Measurements from ENCODE around the gene EPHB2.

EPHB2 gene

DNA sequence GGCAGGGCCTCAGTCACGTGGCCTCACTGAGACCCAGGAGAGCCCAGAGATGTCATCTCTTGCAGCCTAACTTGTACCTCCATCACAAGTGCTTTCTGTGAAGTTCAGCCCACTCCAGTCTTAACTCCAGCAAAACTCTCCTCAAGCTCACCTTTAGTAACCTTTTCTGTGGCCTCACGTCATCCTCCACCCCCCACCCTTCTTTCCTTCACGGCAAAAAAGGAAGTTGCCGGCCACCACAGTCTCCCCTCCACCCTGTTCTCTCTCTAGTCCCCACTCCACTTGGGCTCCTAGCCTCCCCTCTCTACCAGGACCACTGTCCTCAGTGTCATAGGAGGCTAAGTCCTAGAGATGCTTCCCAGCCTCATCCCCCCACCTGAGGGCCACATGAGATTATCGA is 155.1 kb downstream of the EPHB2 start:
- DNase-seq: no peak

DNA sequence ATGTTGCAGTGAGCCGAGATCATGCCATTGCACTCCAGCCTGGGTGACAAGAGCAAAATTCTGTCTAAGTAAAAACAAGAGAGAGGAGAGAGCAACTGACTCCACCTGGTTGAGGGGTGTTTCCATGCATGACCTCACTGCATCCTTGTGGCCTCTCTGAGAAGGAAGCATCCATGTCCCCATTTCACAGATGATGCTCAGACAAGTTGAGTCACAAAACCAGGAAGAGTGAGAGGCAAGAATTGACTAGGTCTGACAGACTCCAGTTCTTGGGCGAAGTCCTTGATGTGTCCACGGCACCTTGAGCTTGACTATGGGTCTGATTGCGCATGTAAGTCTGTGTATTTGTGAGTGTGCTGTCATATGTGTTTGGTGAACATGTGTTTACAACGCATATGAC is 156.2 kb downstream of the EPHB2 start:
- no peak for DNase-seq

DNA sequence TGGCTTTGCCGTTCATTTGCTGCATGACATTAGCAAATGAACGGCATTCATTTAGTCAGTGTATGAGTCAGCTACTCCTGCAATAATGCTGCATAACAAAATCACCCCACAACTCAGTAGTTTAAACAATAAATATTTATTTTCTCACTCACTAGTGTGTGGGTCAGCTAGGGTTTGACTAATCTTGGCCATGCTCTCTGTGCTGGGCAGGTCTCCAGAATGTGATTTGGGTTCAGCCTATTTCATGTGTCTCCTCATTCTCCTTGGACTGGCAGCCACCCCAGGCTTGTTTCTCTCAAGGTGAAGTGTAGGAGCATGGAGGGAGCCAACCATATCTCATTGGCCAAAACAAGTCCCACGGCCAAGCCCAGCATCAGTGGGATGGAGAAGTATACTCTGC is 157.7 kb downstream of the EPHB2 start:
- DNase-seq: no peak

DNA sequence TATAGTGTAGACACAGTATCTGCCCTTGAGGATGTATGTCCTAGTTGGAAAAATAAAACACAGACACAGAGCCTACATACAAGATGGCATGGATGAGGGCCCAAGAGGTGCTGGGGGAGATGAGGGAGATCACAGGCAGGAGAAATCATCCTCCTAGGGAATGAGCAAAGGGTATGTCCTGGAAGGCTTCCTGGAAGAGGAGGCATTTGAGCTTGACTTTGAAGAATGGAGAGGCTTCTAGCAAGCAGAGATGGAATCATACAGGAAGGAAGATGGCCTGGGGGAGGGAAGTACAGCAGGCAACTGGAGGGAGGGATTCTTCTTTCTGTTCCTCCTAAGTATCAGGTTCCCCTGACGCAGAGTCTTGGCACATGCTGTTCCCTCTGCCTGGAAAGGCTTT is 158.7 kb downstream of the EPHB2 start:
- DNase-seq: no peak

DNA sequence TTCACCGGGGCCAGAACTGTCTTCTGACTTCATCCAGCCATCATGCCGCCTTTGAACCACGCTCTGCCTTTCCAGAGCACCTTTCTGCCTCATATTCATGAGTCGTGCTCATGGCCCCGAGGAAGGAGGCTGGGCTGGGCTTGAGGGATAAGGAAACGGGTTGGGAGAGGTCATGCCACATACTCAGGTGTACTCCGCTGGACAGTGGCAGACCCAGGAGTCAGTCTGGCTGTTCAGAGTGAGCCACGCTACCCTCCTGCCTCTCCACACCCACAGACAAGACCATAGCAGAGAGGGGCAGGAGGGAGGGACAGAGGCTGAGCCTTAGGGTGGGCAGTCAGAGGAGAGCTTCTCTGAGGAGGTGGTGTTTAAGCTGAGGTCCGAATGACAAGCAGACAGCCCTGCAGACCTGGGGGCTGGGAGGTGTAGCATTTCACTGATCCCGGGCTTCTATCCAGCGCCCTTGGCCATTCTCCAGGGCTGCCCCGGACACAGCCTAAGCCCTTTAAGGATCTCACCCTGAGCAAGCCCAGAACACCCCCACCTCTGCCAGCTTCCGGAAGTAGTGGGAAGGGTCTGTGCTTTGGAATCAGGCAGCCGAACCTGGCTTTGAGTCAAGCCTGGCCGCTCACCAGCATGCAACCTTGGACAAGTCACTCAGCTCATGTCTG is 159.7 kb downstream of the EPHB2 start:
- DNase-seq: no peak

DNA sequence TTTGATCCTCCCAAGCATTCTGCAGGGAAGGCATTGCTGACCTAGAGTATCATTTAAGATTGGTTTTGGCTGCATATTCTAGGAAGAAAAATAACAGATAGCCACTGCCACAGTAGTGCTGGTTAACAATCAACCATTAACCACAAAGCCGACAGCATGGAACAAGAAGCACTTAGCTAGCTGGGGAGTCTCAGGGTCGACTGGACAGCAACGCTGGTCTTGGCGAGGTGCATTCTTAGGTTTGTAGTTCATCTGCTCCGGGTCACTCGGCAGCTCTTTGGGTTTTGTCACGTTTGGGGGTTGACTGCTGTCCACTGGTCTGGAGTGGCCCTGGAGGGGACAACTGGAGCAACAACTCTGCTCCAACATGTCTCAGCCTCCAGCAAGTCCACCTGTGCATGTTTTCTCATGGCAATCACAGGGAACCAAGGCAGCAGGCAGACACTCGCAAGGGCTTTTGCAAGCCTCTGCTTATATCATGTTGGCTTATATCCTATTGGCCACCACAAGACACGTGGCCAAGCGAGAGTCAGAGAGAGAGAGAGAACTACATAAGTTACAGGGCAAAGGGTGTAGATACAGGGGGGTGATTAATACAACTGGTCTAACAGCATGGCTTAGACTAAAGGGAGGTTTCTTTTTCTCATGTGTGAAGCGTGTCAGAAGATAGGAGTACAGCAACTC is 162.5 kb downstream of the EPHB2 start:
- no peak for DNase-seq

DNA sequence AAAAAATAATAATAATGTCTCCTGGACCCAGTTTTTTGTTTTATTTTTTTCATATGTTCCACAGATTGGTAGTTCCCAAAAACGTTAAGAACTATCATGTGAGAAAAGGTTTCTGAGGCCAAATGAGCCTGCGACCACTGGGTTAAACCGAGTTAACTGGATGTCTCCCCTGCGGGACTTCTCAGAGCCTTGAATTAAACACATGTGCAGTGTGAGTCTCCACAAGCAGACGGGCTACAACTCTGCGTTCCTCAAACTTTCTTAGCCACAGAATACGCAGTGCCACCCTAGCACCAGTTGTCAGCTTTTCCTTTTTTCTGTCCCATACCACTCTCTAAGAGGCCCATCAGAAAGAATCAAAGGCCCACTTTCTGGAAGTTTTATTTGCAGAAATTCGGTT is 164.1 kb downstream of the EPHB2 start:
- DNase-seq: no peak

DNA sequence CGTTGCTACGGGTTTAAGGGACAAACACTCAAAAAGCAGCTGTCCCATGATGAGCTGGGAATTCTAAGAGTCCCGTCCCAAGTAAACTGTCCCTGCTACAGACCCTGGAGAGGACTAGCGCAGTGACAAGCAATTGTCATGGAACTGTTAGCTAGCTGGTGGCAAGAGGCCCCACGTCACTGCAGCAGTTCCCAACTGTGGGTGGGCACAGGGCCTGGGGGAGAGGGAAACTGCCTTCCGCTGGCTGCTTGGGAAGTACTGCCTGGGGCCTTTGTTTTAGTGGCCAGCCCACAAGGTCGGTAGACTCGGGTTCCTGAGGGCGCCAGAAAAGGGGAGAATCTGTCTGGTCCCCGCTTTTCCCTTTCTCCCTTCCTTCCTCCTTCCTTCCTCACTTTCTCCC is 164.6 kb downstream of the EPHB2 start:
- no peak for DNase-seq

DNA sequence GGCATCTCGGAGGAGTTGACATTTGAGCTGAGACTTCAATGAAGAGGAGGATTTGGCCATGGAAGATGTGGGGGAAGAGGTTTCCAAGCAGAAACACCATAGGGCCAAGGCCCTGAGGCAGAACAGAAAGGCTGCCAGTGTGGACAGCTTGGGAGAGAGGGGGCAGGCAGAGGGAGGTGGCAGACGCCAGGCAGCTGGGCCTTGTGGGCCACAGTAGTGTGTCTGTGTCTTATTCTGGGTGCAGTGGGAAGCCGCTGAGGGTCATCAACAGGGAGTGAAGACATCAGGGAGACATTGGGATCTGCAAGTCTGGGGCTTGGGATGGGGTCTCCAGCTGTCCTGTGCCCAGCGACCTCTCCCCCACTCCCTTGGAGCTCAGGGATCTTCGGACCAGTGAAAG is 165.2 kb downstream of the EPHB2 start:
- DNase-seq: no peak

DNA sequence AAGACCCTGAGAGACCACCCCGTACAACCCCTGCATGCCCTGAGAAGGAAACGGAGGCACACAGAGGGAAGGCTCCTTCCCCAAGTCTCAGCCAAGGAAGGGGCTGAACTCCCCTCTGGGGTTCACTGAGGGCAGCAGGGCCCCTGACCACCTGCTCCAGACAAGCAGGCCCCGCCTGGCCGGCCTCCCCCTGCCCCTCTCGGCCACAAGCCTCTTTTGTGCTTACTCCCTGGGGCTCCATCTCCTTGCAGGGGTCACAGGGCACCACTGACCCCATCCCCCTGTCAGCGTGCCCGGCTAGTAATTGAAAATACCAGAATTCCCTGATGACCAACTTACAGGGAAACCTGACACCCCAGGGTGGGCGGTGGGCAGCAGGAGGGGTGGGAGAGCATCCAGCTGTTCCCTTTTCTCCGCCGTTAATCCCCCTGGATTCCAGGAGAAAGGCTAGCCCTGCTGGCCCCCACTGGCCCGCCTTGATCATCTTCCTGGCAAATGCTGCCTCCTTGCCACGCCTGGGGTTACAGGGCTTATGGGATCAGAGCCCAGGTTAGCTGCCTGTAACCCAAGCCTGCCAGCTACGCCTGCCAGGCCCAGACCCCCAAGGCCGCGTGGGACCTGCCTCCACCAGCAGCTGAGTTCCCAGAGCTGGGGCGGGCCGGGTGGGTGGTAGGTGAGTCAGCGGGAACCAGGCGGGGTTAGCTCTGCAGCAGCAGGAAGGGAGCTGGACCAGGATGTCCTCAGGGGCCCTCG is 165.9 kb downstream of the EPHB2 start:
- no peak for DNase-seq

DNA sequence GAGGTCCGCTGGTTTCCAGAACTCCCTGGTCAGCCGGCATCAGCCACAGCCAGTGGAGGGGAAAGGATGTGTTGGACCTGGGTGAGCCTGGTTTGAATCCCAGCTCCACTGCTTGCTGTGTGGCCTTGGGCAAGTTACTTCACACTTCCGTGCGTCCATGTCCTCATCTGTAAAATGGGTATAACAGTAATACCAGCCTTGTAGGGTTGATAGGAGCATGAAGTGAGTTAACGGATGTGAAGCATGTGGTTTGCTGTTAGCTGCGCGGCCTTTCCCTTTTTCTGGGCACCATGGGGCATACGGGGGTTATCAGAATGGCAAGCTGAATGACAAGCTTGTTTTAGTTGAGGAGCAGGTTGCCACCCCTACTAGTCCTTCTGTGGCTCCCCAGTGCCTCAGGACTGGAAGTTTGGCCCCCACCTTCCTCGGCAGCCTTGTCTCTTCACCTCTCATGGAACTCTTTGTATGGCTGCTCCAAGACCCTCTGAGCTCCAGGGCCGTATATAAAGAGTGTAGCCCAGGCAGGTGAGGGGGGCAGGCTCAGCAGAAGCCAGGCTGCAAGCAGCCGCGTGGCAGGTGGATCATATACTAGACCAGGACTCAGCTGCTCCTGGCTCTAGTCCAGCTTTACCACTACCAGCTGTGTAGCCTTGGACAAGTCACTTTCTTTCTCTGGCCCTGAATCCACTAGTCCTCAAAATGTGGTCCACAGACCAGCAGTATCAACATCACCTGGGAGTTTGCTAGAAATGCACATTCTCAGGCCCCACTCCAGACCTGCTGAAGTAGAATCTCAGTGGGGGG is 166.7 kb downstream of the EPHB2 start:
- DNase-seq: no peak

DNA sequence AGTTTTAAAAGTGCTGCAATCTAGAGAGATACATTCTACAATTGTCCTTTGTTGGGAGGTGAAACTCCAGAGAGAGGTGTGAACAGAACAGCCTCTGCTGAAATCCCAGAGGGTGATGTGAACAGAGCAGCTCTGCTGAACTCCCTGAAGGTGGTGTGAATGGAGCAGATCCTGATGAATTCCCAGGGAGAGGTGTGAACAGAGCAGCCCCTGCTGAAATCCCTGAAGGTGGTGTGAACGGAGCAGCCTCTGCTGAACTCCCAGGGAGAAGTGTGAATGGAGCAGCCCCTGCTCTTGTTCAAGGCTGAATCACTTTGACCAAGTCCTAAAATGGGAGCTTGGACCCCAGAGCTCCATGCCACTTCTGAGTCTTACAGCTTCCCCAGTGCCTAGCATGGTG is 167.3 kb downstream of the EPHB2 start:
- DNase-seq: no peak

DNA sequence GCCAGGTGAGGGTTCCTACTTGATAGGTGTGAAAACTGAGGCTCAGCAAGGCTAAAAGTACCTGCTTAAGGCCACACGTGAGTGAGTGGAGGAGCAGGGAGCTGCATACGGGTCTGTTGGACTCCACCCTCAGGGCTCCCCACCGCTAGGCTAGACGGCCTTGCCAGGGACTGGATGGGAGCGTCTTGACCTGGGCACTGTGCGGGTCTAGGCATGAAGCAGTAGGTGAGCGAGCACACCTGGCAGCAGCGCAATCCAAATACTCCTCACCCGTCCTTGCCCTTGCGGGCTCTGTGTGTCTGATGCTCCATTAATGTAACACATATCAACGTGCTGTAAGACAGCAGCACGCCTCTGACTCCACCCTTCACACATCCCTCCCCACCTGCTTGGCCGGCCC is 168.0 kb downstream of the EPHB2 start:
- DNase-seq: no peak

DNA sequence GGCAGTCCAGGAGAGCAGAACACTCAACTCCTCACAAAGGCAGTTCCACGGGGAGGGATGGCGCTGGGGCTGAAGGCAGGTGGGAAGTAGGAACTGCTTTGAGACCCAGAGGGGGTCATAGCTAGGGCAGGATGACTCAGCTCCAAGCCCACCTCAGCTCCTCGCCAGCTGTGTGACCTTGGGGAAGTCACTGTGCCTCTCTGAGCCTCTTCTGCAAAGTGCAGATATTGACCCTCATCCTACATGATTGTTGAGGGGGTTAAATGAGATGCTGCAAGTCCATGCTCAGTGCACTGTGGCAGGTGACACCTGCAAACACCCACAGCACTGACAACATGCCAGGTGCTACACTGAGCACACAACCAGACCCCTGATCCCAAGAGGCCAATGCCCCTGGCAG is 168.8 kb downstream of the EPHB2 start:
- DNase-seq: no peak

DNA sequence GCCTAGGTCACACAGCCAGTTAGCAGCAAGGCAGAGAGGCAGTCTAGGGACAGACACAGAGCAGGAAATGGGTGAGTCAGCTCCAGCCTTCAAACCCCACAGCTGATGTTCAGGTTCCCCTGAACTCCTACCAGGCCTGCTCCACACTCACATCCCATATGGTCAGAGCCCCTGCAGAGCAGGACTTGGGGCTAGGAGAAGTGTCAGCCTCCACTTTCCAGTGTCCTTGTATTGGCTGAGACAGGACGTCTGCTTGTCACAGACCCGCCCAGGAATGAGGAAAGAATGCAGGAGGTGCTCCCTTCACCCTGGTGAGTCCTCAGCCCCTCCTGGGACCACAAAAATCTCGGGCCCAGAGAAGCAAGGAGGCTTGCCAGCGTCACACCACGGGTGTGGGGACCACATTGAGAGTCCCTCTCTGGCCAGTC is 169.5 kb downstream of the EPHB2 start:
- no peak for DNase-seq

DNA sequence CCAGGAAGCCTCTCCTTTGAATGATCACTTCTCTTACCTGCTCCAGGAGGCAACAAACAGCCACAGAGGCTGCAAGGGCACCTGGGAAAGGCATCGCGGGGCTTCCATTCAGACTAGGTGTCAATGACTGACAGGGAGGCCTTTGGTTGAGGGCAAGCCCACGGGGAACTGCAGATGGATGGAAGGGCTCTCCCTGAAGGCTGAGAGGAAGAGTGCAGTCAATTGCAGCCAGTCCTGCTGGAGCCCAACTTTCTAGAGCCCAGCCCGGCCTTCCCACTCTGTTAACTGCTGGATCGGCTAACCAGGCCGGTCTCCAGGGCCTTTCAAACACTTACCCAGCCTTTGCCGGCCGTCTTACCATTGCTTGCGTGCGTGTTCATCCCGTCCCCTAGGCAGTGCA is 172.8 kb downstream of the EPHB2 start:
- DNase-seq: no peak

DNA sequence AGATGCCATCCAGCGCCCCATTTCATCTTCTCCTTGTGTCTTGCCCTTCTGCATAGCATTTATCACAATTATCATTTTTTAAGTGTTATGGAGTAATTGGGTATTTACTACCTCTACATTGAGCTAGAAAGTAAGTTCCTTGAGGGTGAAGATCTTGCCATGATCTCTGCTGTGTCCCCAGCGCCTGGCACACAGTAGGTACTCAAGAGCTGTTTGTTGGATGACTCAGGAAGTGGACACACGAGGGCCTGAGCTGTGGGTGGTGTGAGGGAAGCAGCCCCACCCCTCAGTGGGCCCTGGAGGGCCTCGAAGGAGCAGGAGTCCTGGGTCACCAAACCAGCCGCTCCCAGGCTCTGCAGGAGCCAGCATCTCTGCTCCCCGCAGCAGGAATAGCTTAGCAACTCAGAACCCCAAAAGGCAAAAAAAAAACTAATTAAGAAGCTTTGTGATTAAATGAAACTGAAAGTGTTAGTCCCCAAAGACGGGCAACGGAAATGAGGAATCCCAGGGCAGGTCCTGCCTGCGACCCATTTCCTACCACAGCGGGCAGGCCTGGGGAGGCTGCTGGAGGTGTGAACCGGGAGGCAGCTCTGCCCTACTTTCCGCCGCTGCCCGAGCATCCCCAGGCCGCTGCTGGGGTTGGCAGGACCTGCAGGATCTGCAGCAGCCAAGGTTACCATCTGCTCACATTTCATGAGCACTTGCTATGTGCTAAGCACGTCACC is 174.3 kb downstream of the EPHB2 start:
- no peak for DNase-seq

DNA sequence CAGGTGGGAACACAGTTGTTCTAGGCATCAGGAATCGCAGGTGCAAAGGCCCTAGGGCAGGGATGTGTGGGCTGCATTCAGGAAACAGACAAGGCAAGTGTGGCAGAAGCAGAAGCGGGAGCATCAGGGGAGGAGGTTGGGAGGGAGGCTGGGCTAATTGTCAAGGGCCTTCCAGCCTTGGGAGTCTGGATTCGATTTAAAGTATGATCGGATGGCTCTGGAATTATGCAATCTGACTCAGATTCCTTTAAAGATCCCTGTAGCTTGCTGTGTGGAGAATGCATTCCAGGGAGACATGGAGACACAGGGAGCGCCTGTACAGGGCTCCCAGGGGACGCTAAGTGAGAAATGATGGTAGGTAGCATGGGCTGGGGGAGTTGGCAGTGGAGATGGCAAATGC is 175.6 kb downstream of the EPHB2 start:
- DNase-seq: no peak

DNA sequence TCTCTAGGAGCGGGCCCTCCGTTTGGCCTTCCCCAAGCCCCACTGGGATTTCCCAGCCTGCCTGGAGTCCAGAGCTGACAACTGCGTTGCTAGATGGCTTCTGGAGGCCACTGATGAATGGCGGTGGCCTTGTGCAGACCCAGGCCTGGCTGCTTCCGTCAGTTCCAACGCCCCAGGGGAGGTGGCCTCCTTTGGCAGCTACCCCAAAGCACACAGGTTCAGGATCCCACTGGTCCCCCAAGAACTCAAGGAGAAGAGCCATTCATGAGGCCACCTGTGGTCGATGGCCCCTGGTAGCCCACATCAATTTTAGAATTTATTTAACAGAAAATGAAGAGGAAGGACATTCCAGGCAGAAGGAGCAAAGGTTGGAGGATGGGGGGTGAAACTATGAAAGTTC is 176.9 kb downstream of the EPHB2 start:
- DNase-seq: no peak

DNA sequence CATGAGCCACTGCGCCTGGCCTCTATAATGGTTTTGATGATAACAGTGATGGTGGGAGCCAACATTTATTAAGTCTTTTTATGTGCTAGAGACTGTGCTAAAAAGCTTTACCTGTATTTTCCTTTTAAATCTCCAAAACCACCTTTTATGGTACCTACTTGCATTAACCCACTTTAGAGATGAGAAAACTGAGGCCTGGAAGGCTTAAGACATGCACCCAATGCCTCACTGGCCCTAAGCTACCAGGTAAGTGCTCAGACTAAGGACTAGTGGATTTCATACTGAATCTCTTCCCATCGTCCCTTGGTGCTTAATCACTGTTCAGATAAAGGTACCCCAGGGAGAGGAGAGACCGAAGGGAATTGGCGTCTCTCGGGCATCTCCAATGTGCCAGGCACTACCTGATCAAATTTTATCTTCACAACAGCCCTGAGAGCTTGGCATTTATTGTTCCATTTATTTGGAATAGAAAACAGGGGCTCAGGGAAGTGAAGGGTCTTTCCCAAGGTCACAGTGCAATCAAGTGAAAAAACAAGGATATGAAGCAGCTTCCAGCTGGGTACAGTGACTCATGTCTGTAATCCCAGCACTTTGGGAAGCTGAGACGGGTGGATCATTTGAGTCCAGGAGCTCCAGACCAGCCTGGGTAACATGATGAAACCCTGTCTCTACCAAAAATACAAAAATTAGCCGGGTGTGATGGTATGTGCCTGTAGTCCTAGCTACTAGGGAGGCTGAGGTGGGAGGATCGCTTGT is 177.9 kb downstream of the EPHB2 start:
- no peak for DNase-seq

DNA sequence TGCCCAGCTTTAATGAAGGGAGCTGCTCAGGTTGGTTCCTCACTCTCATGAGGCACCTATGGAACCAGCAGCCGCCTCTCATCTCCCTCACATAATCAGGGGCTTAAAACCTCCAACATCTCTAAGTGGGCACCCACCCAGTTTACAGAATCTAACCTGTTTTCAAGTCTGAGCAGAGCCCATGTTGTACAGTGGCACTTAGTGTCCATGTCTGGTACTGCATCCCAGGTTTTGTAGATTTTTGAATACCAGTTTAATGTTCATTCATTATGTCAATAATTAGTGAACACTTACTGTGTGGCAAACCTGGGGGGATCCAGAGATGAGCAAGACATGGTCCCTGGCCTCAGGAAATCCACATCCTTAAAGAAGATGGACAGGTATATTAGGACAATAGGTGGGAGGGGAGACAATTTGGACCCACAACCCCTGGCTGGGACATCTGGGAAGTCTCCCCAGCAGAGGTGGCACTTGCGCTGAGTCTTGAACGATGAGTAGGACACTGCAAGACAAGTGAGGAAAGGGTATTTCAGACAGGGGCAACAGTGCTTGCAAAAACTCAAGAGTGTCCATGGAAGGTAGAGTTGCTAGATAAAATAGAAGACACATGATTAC is 178.7 kb downstream of the EPHB2 start:
- no peak for DNase-seq

DNA sequence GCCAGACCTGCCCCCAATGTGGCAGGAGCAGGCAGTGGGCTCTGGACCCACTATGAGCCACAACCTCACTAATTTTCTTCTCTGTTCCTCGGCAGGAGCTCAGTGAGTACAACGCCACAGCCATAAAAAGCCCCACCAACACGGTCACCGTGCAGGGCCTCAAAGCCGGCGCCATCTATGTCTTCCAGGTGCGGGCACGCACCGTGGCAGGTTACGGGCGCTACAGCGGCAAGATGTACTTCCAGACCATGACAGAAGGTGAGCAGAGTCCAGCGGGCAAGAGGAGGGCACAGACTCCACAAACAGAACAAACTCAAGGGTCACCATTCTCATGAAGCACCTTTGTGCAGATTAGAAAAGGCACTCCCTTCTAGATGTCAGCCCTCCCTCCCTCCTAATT is 182.2 kb downstream of the EPHB2 start:
- DNase-seq: no peak

All from NCI-H510A (cell line).